Stimulated activated CD8-positive, alpha-beta memory T cell treated with anti-CD3 and anti-CD28 coated beads, Interleukin-12 subunit alpha, Interleukin-12 subunit beta, amount 100 ng/mL, for 24 hours (primary cell): Measurements from ENCODE around the gene BMS1.
"Not testable (repeated sequence)": the region's sequence is repeated elsewhere in the genome, so short reads cannot be mapped to it uniquely, and the experiment has no call there.

Source experiments
- DNase-seq: peaks from one replicate; pipeline ENCODE4 v3.0.0-alpha.2; 2020; ENCODE audit errors: extremely low read depth

BMS1 gene

GRCh38 chr10:42782446-42783180 is at the start of gene BMS1:
Gene BMS1 (plus strand): TSS chr10:42782795. CDS start chr10:42784395, 1,600 bp downstream.
- DNase-seq, result peak; percentile 70

- no peak for DNase-seq
Measured at GRCh38 chr10:42734536-42734935, 48.1 kb upstream of the BMS1 start.

- no peak for DNase-seq
Measured at GRCh38 chr10:42738679-42739078, 43.9 kb upstream of the BMS1 start.

- DNase-seq, result not testable (repeated sequence)
Measured at GRCh38 chr10:42741536-42741935, 41.1 kb upstream of the BMS1 start.

- DNase-seq, result no peak
Measured at GRCh38 chr10:42743697-42744096, 38.9 kb upstream of the BMS1 start.

GRCh38 chr10:42744134-42744701 is 38.4 kb upstream of the BMS1 start:
- no peak for DNase-seq

- DNase-seq, result peak; percentile 41
Measured at GRCh38 chr10:42753126-42753506, 29.5 kb upstream of the BMS1 start.

- DNase-seq, result no peak
Measured at GRCh38 chr10:42753507-42754154, 29.0 kb upstream of the BMS1 start.

GRCh38 chr10:42754155-42755027 is 28.2 kb upstream of the BMS1 start:
- no peak for DNase-seq

GRCh38 chr10:42755028-42755451 is 27.6 kb upstream of the BMS1 start:
- DNase-seq, result no peak

GRCh38 chr10:42755556-42756093 is 27.0 kb upstream of the BMS1 start:
- no peak for DNase-seq

GRCh38 chr10:42767906-42768305 is 14.7 kb upstream of the BMS1 start:
- no peak for DNase-seq

- DNase-seq, result no peak
Measured at GRCh38 chr10:42768581-42769152, 13.9 kb upstream of the BMS1 start.

GRCh38 chr10:42769173-42769572 is 13.4 kb upstream of the BMS1 start:
- no peak for DNase-seq

- DNase-seq, result no peak
Measured at GRCh38 chr10:42769673-42770072, 12.9 kb upstream of the BMS1 start.

- DNase-seq, result no peak
Measured at GRCh38 chr10:42776681-42777080, 5.9 kb upstream of the BMS1 start.

GRCh38 chr10:42780456-42780855 is 2.1 kb upstream of the BMS1 start:
- DNase-seq, result no peak

- DNase-seq, result no peak
Measured at GRCh38 chr10:42781893-42782445, 626 bp upstream of the BMS1 start.

- no peak for DNase-seq
Measured at GRCh38 chr10:42783181-42783549, 570 bp downstream of the BMS1 start.

- DNase-seq, result no peak
Measured at GRCh38 chr10:42785759-42786158, 3.2 kb downstream of the BMS1 start.

- DNase-seq, result no peak
Measured at GRCh38 chr10:42790835-42791234, 8.2 kb downstream of the BMS1 start.
